Fibroblast of skin of right biceps (primary cell): Measurements from ENCODE around the gene TSTD1.
"Not testable (repeated sequence)": the region's sequence is repeated elsewhere in the genome, so short reads cannot be mapped to it uniquely, and the experiment has no call there.

Experiments
- DNase-seq: peaks from one replicate; pipeline ENCODE4 v3.0.0-alpha.2; 2013

The TSTD1 gene

GRCh38 chr1:161068306-161069234 lies 29.8 kb upstream of the TSTD1 start:
- DNase-seq: peak; percentile 17

- DNase-seq: no peak
Measured at GRCh38 chr1:161066694-161067093, 27.9 kb upstream of the TSTD1 start.

GRCh38 chr1:161065681-161066080 lies 26.9 kb upstream of the TSTD1 start:
- not testable (repeated sequence) for DNase-seq

- not testable (repeated sequence) for DNase-seq
Measured at GRCh38 chr1:161063936-161064335, 25.2 kb upstream of the TSTD1 start.

GRCh38 chr1:161061419-161061818 lies 22.7 kb upstream of the TSTD1 start:
- DNase-seq: no peak

- no peak for DNase-seq
Measured at GRCh38 chr1:161059293-161059692, 20.5 kb upstream of the TSTD1 start.

- no peak for DNase-seq
Measured at GRCh38 chr1:161054805-161055204, 16.0 kb upstream of the TSTD1 start.

- no peak for DNase-seq
Measured at GRCh38 chr1:161054232-161054631, 15.5 kb upstream of the TSTD1 start.

GRCh38 chr1:161052899-161053298 lies 14.1 kb upstream of the TSTD1 start:
- DNase-seq: no peak

- no peak for DNase-seq
Measured at GRCh38 chr1:161051219-161051618, 12.5 kb upstream of the TSTD1 start.

- no peak for DNase-seq
Measured at GRCh38 chr1:161048949-161049722, 10.4 kb upstream of the TSTD1 start.

GRCh38 chr1:161047436-161048420 lies 9.0 kb upstream of the TSTD1 start:
- DNase-seq: no peak

- no peak for DNase-seq
Measured at GRCh38 chr1:161046605-161047228, 8.0 kb upstream of the TSTD1 start.

GRCh38 chr1:161045736-161046604 lies 7.2 kb upstream of the TSTD1 start, which contains the start of gene USF1:
TSS of gene USF1 (minus strand) at chr1:161045977. CDS start at chr1:161043275, 2,702 bp downstream.
- DNase-seq: peak; percentile 95

- peak; percentile 59 for DNase-seq
Measured at GRCh38 chr1:161044908-161045735, 6.4 kb upstream of the TSTD1 start.

- peak; percentile 21 for DNase-seq
Measured at GRCh38 chr1:161044535-161044907, 5.8 kb upstream of the TSTD1 start.

GRCh38 chr1:161039546-161039945 lies 782 bp upstream of the TSTD1 start:
- DNase-seq: no peak

- DNase-seq: no peak
Measured at GRCh38 chr1:161039154-161039545, 386 bp upstream of the TSTD1 start.

- DNase-seq: no peak
Measured at GRCh38 chr1:161037661-161038522, 872 bp downstream of the TSTD1 start.
